ENCODE results near the gene B4GAT1.

Gene B4GAT1

GRCh38 chr11:66336234-66337102, 11.0 kb downstream of the B4GAT1 start, which contains the start of gene RIN1:
RIN1 (minus strand) TSS chr11:66336434; CDS start chr11:66336402, 32 bp downstream.
- no peaks in the 10 kb centered on the region for H3K9me3 Mint-ChIP-seq
- H3K36me3 Mint-ChIP-seq: peaks cover 36 to 37% of the 10 kb centered on the region in 2 donors
- H3K27ac Mint-ChIP-seq: peak within 1 kb of the TSS; percentile 90
- peaks cover 10 to 18% of the 10 kb centered on the region in 2 donors for H3K27me3 Mint-ChIP-seq
- H3K4me3 Mint-ChIP-seq: peak within 1 kb of the TSS; percentile 62 to 82
- ATAC-seq (replicated peaks) (peak; percentile 86 to 88), DNase-seq (peak; percentile 60)
- peaks cover 20 to 34% of the 10 kb centered on the region in 2 donors for H3K4me1 Mint-ChIP-seq

DNA sequence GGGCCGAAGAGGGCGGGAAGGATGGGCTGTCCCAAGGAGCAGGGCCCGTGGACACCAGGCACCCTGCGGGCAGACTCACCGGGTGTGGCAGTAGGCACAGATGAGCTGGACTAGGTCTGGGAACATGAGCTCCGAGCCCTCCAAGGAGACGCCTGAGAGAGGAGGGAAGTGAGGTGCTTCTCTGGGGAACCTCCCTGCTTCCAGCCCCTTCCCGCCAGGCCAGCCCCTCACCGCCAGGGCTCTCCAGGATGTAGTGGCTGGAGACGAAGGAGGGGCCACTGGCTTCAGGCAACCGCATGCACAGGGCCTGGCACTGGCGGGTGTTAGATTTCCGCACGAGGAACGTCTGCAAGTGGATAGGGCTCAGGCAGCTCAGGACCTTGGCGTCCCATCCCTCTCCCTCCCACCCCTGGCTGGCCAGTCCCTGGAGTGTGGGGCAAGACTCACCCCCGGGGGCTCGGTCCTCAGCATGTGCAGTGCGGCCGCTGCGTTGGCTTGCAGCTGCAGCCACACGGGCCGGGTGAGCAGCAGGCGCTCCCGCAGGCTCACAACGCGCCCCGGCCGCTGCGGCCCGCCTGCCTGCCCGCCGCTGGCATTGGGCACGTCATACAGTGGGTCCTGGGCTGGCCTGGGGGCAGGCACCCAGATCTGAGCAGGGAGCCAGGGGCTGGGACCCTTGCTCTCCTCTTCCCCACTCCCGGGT, 11.7 kb downstream of the B4GAT1 start:
- DNase-seq: no peak
- ATAC-seq (replicated peaks): peak; percentile 32 to 35
- Mint-ChIP-seq H3K9me3 (no peaks in the 10 kb centered on the region), H3K27me3 (peaks cover 10 to 18% of the 10 kb centered on the region in 2 donors), H3K27ac (peak overlapping the region; percentile 90), H3K4me3 (peak overlapping the region; percentile 62 to 82), H3K4me1 (peaks cover 19 to 31% of the 10 kb centered on the region in 2 donors), H3K36me3 (peaks cover 29 to 32% of the 10 kb centered on the region in 2 donors)

GRCh38 chr11:66334605-66335442, 12.6 kb downstream of the B4GAT1 start:
- no peak overlapping the region for H3K4me3 Mint-ChIP-seq
- DNase-seq: no peak
- H3K36me3 Mint-ChIP-seq: peaks cover 26 to 28% of the 10 kb centered on the region in 2 donors
- H3K27ac Mint-ChIP-seq: no peak overlapping the region
- H3K9me3 Mint-ChIP-seq: no peaks in the 10 kb centered on the region
- H3K4me1 Mint-ChIP-seq: peaks cover 19 to 31% of the 10 kb centered on the region in 2 donors
- H3K27me3 Mint-ChIP-seq: peaks cover 10 to 18% of the 10 kb centered on the region in 2 donors
- ATAC-seq (replicated peaks): no peak

- Mint-ChIP-seq H3K27me3 (peaks cover 10 to 18% of the 10 kb centered on the region in 2 donors), H3K4me3 (no peak overlapping the region), H3K4me1 (peaks cover 19 to 32% of the 10 kb centered on the region in 2 donors), H3K9me3 (no peaks in the 10 kb centered on the region), H3K36me3 (peaks cover 22 to 24% of the 10 kb centered on the region in 2 donors), H3K27ac (no peak overlapping the region)
- ATAC-seq (replicated peaks) (no peak), DNase-seq (no peak)
Measured at GRCh38 chr11:66333896-66334604, 13.4 kb downstream of the B4GAT1 start.

DNA sequence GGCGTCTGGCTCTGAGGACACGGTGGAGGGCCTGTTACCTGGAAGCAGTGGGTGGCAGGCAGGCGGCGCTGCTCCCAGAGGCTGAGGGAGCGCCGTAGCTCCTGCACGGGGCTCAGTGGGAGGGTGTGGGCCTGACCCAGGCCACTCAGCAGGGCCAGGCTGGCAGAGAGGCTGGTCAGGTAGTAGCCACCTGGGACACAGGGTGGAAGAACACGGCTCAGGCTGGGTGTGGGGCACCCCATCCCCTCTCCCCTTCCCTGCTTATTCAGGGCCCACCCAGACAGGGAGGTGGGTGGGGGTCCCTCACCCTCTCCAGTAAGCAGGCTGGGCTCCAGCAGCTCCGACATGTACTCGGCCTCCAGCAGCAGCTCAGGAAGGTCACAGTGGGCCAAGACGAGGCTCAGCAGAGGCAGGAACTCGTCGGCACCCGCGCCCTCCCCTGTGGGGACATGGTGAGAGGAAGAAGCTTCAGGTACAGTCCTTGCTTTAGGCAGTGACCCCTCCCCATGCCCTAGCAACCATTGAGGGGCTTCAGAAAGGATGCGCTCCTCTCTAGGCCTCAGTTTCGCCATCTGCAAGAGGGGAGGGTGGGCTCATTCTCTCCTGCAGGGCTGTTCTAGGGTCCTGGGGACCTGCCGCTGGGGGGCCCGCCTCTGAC, 14.1 kb downstream of the B4GAT1 start:
- no peak overlapping the region for H3K4me3 Mint-ChIP-seq
- DNase-seq (no peak), ATAC-seq (replicated peaks) (no peak)
- peaks cover 10 to 18% of the 10 kb centered on the region in 2 donors for H3K27me3 Mint-ChIP-seq
- H3K27ac Mint-ChIP-seq: no peak overlapping the region
- H3K4me1 Mint-ChIP-seq: peaks cover 24 to 39% of the 10 kb centered on the region in 2 donors
- no peaks in the 10 kb centered on the region for H3K9me3 Mint-ChIP-seq
- H3K36me3 Mint-ChIP-seq: peaks cover 16 to 18% of the 10 kb centered on the region in 2 donors

DNA sequence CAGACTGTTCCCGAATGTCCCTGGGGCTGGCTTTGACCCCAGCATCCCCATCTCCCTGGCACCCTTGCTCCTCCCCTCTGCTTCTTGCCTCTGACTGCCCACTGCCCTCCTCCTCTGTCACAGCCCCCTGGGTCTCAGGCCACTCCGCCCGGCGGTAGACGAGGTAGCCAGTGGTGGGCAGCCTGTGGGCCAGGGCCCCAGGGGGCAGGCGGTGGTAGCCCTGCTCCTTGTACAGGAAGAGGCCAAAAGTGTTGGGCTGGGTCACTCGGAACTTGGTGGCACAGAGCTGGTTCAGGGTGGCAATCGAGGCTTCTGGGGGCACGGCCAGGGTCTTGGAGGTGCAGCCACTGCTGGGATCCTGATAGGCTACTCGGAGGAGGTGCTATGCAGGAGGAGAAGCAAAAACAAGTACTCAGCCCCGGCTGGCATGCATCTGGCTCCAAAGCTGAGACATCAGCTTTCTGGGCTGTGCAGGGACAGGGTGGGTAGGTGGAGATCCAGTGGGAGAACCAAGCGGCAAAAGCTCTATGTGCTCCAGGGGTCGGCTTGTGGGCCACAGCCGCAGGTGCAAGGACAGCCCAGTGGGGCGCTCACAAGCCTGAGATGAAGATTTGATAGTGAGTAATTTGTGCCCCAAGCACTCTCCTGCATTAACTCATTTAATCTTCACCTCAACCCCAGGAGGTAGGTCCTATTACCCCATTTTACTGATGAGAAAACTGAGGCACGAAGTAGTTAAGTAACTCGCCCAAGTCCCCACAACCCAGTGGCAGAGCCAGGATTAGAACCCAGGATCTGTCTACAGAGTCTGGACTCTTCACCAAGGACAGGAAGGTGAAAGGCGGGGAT, 14.8 kb downstream of the B4GAT1 start:
- Mint-ChIP-seq H3K9me3 (no peaks in the 10 kb centered on the region), H3K4me1 (peaks cover 31 to 43% of the 10 kb centered on the region in 2 donors), H3K36me3 (peaks cover 14% of the 10 kb centered on the region in 2 donors), H3K27ac (peak overlapping the region; percentile 85), H3K4me3 (no peak overlapping the region), H3K27me3 (peaks cover 10 to 18% of the 10 kb centered on the region in 2 donors)
- ATAC-seq (replicated peaks) (no peak), DNase-seq (no peak)

DNA sequence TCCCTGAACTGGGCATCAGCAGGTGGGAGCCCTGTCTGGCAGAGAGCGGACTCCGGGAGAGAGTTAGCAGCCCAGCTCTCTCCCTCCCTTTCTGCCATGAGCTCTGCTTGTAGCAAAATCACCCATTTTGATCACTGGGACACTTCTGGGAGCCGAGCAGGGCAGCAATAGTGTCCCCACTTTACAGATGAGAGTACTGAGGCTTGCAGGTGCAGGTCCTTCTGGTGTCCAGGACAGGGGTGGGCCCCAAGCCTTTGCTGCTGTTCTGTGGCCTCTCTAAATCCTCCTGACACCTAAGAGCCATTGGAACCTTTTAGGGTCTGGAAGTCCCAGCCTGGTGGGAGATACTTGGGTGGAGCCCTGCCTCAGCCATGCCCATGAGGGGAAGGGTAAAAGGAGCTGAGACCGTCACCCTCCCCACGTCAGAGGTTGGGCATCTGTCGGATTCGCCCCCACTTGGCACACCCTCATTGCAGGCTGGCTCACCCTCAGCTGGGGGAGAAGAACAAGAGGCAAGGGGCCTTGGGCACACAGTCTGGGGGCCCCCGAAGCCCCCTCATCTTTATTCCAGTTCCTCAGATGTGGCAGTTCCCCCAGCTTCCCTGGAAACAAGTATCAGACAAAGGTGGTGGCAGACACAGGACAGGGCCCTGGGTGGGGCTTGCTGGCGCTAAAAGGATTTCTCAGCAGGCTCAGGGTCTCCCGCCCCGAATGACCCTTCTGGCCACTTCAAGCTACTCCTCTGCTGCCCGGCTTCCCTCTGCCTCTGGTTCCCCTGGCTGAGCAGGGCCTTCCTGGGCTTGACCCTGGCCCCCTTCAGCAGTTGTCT, 15.7 kb downstream of the B4GAT1 start:
- H3K27me3 Mint-ChIP-seq: peaks cover 10 to 16% of the 10 kb centered on the region in 2 donors
- DNase-seq (no peak), ATAC-seq (replicated peaks) (no peak)
- peaks cover 5 to 7% of the 10 kb centered on the region in 2 donors for H3K36me3 Mint-ChIP-seq
- H3K27ac Mint-ChIP-seq: peak overlapping the region; percentile 85
- no peaks in the 10 kb centered on the region for H3K9me3 Mint-ChIP-seq
- H3K4me3 Mint-ChIP-seq: no peak overlapping the region
- peaks cover 28 to 40% of the 10 kb centered on the region in 2 donors for H3K4me1 Mint-ChIP-seq

GRCh38 chr11:66330931-66331330, 16.5 kb downstream of the B4GAT1 start:
- ATAC-seq (replicated peaks): no peak
- no peak overlapping the region for H3K27ac Mint-ChIP-seq
- H3K4me3 Mint-ChIP-seq: no peak overlapping the region
- DNase-seq: no peak
- H3K9me3 Mint-ChIP-seq: no peaks in the 10 kb centered on the region
- peaks cover 4 to 8% of the 10 kb centered on the region in 2 donors for H3K27me3 Mint-ChIP-seq
- H3K4me1 Mint-ChIP-seq: peaks cover 23 to 36% of the 10 kb centered on the region in 2 donors
- peaks cover 0 to 2% of the 10 kb centered on the region in 2 donors for H3K36me3 Mint-ChIP-seq

GRCh38 chr11:66329165-66329673, 18.2 kb downstream of the B4GAT1 start:
- no peak overlapping the region for H3K4me3 Mint-ChIP-seq
- no peaks in the 10 kb centered on the region for H3K27me3 Mint-ChIP-seq
- H3K4me1 Mint-ChIP-seq: peaks cover 22 to 26% of the 10 kb centered on the region in 2 donors
- ATAC-seq (replicated peaks) (no peak), DNase-seq (no peak)
- no peaks in the 10 kb centered on the region for H3K9me3 Mint-ChIP-seq
- no peaks in the 10 kb centered on the region for H3K36me3 Mint-ChIP-seq
- peak overlapping the region; percentile 65 for H3K27ac Mint-ChIP-seq

DNA sequence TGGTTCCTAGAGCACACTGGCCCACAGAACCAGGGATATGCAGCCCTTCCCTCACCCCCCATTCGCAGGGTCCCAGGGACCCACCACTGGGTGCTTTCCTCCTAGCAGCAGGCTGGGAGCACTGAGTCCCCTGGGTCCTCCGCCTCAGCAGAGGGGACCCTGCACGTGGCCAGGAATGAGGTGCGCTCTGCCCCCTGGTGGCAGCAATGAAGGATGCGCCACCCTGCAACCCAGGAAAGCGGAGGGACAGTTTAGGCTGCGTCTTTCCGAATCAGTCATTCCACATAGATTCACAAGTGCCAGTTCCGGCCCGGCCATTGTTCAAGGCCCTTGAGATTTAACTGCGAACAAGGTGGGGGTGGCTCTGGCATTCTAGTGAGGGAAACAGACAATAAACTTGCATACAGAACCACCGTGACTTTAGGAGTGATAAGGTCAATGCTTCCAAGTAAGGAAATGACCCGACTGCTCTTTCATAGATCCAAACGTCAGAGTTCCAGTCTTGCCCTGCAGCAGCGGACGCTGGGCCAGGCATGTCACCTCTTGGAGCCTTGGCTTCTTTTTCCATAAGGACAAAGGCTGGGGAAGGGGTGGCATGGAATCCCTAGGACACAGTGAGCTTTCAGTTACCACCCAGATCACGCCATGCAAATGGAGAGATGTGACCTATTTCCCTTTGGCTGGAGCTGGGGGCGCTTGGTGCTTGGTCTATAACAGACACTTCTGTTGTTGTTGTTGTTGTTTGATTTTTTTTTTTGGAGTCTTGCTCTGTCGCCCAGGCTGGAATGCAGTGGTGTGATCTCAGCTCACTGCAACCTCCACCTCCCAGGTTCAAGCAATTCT, 18.9 kb downstream of the B4GAT1 start:
- ATAC-seq (replicated peaks): peak; percentile 91 to 94
- no peaks in the 10 kb centered on the region for H3K27me3 Mint-ChIP-seq
- H3K4me1 Mint-ChIP-seq: peaks cover 22 to 26% of the 10 kb centered on the region in 2 donors
- no peaks in the 10 kb centered on the region for H3K9me3 Mint-ChIP-seq
- peak overlapping the region; percentile 60 for H3K27ac Mint-ChIP-seq
- no peaks in the 10 kb centered on the region for H3K36me3 Mint-ChIP-seq
- DNase-seq: peak; percentile 80
- H3K4me3 Mint-ChIP-seq: peak overlapping the region in 1 of 2 donors; percentile 46

- no peak for DNase-seq
- peak overlapping the region; percentile 60 for H3K27ac Mint-ChIP-seq
- ATAC-seq (replicated peaks): peak in 1 of 2 donors; percentile 24
- H3K27me3 Mint-ChIP-seq: no peaks in the 10 kb centered on the region
- H3K36me3 Mint-ChIP-seq: no peaks in the 10 kb centered on the region
- H3K9me3 Mint-ChIP-seq: no peaks in the 10 kb centered on the region
- H3K4me3 Mint-ChIP-seq: no peak overlapping the region
- peaks cover 22 to 26% of the 10 kb centered on the region in 2 donors for H3K4me1 Mint-ChIP-seq
Measured at GRCh38 chr11:66328031-66328301, 19.5 kb downstream of the B4GAT1 start.

Data from stimulated activated naive B cell treated with anti-CD40 and anti-IgM and Interleukin-4, amounts not matched to agents 10 μg/mL and 1 μg/mL and 100 μg/mL, for 72 hours (primary cell).